Stimulated activated CD8-positive, alpha-beta memory T cell treated with anti-CD3 and anti-CD28 coated beads, Interleukin-2, amount 100 ng/mL, for 48 hours (primary cell): ENCODE measurements around the gene ZDHHC21.

Experiments
- DNase-seq, 2 donors: peaks; one replicate each; pipeline ENCODE4 v3.0.0-alpha.2; 2020; ENCODE audit warnings: low read depth in 2 of 2

The ZDHHC21 gene, protein sequence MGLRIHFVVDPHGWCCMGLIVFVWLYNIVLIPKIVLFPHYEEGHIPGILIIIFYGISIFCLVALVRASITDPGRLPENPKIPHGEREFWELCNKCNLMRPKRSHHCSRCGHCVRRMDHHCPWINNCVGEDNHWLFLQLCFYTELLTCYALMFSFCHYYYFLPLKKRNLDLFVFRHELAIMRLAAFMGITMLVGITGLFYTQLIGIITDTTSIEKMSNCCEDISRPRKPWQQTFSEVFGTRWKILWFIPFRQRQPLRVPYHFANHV

DNA sequence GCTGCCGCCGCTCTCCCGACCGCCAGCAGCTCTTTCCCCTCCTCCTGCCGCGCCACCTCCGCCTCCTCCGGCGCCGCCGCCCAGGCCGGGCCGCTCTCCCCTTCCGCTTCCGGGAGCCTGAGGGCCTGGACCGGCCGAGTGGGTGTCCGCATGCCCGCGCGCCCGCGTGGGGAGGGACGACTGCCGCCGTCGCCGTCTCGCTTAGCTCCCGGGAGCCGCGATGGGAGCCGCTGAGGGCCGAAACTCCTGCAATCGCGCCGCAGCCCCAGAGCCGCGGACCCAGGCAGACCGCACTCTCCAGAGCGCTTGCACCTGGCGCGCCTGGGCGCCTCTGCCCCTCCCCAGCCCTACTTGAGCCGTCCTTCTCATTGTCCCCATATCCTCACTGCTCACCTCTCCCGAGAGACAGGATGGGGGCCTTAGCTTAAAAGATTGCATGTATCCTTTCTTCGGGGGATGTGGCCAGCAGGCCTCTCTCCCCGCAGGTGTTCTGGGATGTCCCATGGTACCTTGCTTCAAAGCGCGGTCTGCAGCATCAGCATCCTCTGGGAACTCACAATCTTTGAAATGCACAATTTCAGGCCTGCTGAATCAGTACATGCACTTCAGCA lies at the start of gene ZDHHC21:
ZDHHC21 (minus strand) TSS at position 182 of the 611 bp plus-strand sequence. CDS start 19,092 bp downstream, outside the sequence.
- peak; percentile 48 to 58 for DNase-seq

- no peak for DNase-seq
Measured at GRCh38 chr9:14741369-14741768, 48.1 kb upstream of the ZDHHC21 start.

GRCh38 chr9:14733133-14733532 lies 39.9 kb upstream of the ZDHHC21 start:
- DNase-seq, result no peak

DNA sequence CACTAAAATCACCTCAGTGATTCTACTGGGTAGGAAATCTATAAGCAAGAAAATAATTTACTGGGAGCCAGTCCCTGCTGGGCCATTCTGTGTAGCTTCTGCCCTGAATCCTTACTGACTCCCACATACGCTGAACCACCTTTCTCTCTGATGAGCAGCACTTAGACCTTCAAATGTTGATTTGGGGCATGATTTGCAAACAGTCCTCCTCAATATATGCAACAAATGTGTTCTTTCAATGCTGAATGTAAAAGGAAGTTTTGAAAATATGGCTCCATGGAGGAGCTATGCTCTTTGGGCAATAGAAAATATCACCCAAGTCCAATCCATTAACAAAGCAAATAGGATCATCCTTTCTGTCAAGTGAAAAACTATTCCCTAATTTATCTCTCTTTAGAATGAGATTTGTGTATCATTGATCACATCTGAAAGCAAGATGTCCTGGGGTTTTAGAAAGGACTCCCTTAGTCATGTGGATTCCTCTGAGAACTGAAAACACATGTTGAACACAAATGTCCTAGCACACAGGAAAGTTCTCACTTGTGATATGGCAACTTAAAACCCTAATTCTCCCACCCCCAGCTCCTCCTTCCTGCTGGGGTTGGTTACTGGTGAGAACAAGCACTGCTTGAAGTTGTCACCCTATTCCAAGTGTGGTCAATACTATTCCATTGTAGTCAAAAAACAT lies 38.2 kb upstream of the ZDHHC21 start:
- no peak for DNase-seq

DNA sequence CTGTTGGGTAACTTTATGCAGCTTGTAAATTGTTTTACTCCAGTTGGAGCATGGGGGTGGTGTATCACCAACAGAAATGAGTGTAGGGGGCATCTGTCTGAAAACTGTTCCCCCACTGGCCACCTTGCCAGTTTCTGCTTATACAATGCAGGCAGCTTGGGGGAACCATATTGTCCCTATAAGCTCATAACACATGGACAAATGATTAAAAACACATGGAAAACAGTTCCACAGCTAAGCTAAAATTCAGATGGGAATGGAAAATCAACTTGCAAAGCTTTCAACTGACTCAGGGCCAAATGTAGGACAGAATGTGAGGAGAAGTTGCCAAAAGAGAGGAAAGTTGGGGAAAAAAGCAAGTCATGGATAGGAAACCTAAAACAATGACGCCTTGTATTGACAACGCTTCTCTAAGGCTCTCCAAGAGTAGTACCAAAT lies 37.2 kb upstream of the ZDHHC21 start:
- no peak for DNase-seq

DNA sequence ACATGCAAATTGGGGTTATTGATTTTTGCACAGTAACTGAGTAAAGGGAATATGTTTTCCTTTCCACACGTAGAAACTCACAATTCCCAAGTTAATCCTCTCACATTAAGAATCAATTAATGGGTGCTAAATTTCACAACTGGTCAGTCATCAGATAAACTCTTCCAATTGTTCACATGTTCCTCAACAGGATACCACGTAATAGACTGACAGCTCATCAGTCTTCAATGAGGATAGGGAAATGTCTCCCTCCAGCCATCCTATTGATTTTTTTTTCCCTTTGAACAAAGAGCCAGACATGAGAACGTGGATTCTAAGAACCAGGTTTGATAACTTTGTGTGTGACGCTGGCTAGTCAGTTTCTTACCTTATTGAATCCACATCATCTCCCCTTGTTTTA lies 30.1 kb upstream of the ZDHHC21 start:
- no peak for DNase-seq

DNA sequence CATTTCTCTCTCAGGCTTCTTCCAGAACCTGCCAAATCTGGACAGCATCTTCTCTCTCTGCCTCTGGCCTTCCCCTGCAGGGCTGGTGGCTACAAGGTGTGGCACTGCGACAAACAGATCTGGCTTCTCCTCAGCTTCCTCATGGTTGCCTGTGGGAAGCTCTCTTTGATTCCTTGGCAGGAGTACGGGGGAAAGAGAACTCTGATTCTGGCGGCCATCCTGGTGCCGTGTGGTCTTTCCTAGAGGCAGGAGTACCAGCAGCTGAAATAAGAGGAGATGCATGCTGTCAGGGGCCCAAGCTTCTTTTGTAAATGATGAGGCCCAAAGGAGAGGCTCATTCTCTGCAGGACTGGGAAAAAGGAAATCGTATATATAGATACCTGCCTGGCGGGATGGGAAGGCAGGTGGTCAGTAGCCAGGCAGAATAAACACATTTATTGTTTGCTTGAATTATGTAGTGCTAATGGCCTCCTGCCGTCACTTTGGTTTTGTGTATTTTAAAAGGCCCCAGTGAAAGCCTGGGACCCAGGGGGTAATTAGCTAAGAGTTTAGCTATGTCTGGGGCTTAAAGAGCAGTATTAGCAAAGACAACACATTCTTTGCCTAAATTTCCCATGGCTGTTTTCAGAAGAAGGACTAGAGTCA lies 29.3 kb upstream of the ZDHHC21 start, which contains the start of gene CER1:
CER1 (minus strand) TSS at position 343 of the 645 bp plus-strand sequence; CDS start at position 282, 61 bp downstream.
- no peak for DNase-seq

- DNase-seq, result no peak
Measured at GRCh38 chr9:14719231-14719923, 26.1 kb upstream of the ZDHHC21 start.

DNA sequence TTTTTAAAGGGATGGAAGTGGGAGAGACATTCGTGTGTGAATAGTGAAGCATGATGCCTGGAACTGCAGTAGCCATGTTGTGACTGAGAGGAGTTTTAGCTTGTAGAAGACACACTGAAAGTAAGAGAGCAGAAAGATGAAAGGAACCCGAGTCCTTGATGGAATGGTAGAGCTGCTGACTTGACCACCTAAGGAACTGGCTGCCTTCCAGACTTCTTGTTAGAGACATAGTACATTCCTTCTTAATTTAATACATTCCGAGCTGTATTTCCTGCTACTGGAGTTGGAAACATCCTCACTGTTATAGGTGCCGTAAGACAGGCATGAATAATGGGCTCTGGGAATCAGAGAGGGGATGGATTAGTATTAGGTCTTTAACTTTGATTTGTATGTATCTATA lies 21.9 kb upstream of the ZDHHC21 start:
- no peak for DNase-seq

GRCh38 chr9:14713187-14713767 lies 20.0 kb upstream of the ZDHHC21 start:
- DNase-seq, result no peak

DNA sequence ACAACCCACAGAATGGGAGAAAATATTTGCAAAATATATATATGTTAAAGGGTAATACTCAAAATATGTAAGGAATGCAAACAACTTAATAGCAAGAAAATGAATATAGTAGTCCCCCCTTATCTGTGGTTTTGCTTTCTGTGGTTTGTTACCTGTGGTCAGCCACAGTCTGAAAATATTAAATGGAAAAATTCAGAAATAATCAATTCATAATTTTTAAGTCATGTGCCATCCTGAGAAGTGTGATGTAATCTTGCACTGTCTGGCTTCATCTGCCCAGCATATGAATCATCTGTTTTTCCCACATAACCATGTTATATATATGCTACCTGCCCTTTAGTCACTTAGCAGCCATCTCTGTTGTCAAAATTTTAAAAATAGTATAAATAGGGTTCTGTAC lies 17.6 kb upstream of the ZDHHC21 start:
- DNase-seq, result no peak

DNA sequence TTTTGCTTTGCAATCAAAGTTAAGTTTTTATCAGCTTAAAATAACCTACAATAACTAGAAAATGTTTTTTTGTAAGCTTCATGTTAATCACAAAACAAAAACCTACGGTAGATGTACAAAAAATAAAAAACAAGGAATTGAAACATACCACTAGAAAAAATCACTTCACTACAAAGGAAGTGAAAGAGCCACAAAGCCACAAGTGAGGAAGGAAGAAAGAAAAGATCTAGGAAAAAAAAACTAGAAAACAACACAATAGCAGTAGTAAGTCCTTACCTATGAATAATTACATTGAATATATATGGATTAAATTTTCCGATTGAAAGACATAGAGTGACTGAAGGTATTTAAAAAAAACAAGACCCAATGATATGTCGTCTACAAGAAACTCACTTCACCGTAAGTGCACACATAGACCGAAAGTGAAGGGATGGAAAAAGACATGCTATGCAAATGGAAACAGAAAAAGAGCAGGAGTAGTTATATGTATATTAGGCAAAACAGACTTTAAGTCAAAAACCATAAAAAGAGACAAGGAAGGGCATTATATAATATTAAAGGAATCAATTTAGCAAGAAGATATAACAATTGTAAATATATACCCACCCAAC lies 13.4 kb upstream of the ZDHHC21 start:
- no peak for DNase-seq

- DNase-seq, result no peak
Measured at GRCh38 chr9:14705079-14705478, 11.8 kb upstream of the ZDHHC21 start.

- DNase-seq, result no peak
Measured at GRCh38 chr9:14704281-14704680, 11.0 kb upstream of the ZDHHC21 start.

DNA sequence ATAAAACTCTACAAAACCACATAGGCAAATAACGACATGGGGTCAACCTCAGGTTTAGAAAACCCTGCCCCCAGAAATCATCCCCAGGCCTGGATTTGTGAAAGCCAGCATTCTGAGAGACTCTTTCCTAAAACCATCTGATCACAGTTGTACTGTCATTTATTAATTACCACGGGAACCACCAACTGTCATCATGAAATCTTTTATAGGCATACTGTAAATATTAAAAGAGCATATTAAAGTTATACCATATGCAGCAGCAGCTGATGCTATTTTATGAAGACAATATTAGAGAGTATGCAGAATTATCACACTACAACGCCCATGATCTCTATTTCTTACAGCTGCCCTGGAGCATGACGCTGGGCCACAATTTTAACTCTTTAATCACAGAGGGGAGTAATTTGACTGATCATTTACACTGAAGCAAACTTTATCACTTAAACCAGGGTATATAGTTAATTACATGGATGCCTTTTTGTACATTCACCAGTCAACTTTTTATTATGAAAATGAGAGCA lies 9.0 kb upstream of the ZDHHC21 start:
- no peak for DNase-seq

DNA sequence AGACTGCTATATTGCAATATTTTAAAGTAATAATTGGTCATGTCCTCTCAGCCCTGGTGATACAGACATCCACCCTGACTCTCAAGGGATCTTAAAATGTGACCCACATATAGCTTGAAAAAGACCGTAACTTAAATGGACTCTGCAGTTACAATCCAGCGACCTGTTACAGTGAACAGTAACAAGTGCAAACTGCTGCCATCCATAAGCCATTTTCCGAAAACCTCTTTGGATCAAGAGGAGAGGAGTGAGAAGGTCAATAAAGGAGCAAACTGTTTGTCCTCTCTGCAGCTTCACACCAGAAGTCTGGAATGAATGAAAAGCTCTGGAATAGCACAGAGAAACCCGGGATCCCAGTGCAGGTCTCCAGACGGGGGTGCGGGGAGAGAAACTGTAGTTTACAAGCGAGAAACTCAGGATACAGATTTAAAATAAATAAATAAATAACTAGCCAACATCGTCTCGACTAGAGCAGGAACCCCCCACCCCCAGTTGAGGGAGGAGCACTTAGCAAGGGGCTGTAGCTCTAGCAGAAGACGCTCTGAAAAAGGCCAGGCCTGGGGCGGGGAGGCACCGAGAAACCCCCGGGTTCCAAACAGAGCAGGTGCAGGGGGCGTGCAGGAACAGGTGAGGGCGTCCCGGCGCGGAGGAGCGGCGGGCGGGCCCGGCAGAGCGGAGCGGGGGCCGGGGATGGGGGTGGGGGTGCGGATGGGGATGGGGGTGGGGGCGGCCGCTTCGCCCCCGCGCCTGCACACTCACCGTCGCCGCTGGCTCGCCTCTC lies 572 bp downstream of the ZDHHC21 start:
- no peak for DNase-seq

DNA sequence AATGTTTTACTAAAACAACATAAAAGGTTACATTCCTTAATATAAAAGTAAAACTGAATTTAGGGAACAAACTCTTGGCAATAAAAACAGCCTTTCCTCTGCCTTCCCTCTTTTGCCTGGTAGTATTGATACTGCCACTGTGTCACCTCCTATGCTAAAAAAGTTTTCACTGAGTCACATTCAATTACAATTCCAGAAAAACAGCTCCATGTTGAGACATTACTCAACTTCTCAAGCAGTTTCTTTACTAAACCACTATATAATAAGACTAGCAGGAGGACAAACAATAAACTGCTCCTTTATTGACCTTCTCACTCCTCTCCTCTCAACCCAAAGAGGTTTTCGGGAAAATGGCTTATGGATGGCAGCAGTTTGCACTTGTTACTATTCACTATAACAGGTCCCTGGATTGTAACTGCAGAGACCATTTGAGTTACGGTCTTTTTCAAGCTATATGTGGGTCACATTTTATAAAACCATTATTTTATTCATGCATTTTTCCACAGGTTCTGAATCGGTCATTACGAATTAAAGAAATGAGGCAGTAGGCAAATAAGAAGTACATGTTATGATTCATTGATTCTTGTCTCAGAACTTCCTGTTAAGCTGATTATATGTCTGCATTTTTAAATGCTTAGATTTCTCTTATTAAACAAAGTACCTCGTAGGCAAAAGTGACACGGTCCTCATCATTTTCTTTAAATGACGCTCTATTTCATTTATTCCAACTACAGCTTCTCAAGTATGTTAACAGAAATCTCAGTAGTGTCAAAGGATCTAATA lies 2.1 kb downstream of the ZDHHC21 start:
- no peak for DNase-seq

- no peak for DNase-seq
Measured at GRCh38 chr9:14687042-14687719, 6.1 kb downstream of the ZDHHC21 start.

DNA sequence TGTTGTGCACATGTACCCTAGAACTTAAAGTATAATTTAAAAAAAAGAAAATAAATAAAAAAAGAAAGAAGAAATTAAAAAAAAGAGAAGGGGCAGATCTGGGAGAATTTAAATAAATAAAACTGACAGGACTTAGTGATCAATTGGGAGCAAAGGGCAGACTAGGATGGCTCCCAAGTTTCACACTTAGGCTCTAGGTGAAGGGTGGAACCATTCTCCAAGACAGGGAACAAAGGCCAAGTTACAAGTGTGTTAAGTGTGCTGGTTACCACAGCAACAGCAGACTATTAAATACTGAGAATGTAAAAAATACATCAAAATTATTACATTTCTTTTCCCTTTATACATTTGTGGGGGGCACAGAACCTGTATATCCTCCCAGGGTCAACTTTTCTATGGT lies 7.1 kb downstream of the ZDHHC21 start:
- no peak for DNase-seq
